Brain microvascular endothelial cell (primary cell): ENCODE results near the gene IDH3A.

Experiments
- DNase-seq: peaks from one replicate; pipeline ENCODE4 v3.0.0-alpha.2; 2020
- H3K27ac ChIP-seq: fragments of 250-450 bp; sonication (Bioruptor Pico); 2 replicates; pipeline ENCODE4 v1.5.1; 2020; ENCODE audit warnings: mild to moderate bottlenecking, moderate library complexity
- H3K27me3 ChIP-seq: fragments of 250-450 bp; sonication (Bioruptor Pico); replicated peaks from 2 replicates; pipeline ENCODE4 v1.5.1; 2020; ENCODE audit warnings: mild to moderate bottlenecking
- H3K36me3 ChIP-seq: fragments of 250-450 bp; sonication (Bioruptor Pico); replicated peaks from 2 replicates; pipeline ENCODE4 v1.5.1; 2020; ENCODE audit warnings: mild to moderate bottlenecking
- H3K4me3 ChIP-seq: 2 replicates; pipeline ENCODE4 v1.5.1; 2011; ENCODE audit warnings: low read depth, mild to moderate bottlenecking, control low read depth, low read length, moderate library complexity
- CTCF ChIP-seq: IDR thresholded peaks from 2 replicates; pipeline ENCODE4 v1.5.1; 2011; ENCODE audit warnings: low read depth, mild to moderate bottlenecking, moderate library complexity, low read length, control low read depth, inconsistent platforms; ENCODE audit errors: missing control alignments
- in situ Hi-C: cut with HindIII; loops from 2 replicates; pipeline ENCODE4 v1.10.0; 2017; ENCODE audit warnings: low sequenced_read_pairs, low pct_ligation_motif_present

IDH3A gene

GRCh38 chr15:78207641-78208340 lies 58.6 kb downstream of the IDH3A start:
- no peak for TF ChIP-seq CTCF
- DNase-seq, result no peak
- H3K27ac ChIP-seq, result no peak overlapping the region
- in situ Hi-C loops, result no loop called here
- H3K36me3 ChIP-seq, result no peaks in the 10 kb centered on the region
- no peaks in the 10 kb centered on the region for H3K27me3 ChIP-seq
- H3K4me3 ChIP-seq, result no peak overlapping the region

- no peak overlapping the region for H3K27ac ChIP-seq
- no peak overlapping the region for H3K4me3 ChIP-seq
- no peak for TF ChIP-seq CTCF
- H3K27me3 ChIP-seq, result no peaks in the 10 kb centered on the region
- H3K36me3 ChIP-seq, result no peaks in the 10 kb centered on the region
- in situ Hi-C loops, result no loop called here
- no peak for DNase-seq
These were observed 59.2 kb downstream of the IDH3A start for GRCh38 chr15:78208341-78208844.

- H3K27me3 ChIP-seq, result no peaks in the 10 kb centered on the region
- no peak for DNase-seq
- H3K27ac ChIP-seq, result no peak overlapping the region
- in situ Hi-C loops, result no loop called here
- TF ChIP-seq CTCF, result no peak
- no peak overlapping the region for H3K4me3 ChIP-seq
- H3K36me3 ChIP-seq, result no peaks in the 10 kb centered on the region
These were observed 59.9 kb downstream of the IDH3A start for GRCh38 chr15:78208887-78209645.

- TF ChIP-seq CTCF, result no peak
- in situ Hi-C loops, result no loop called here
- DNase-seq, result no peak
These were observed 60.6 kb downstream of the IDH3A start for GRCh38 chr15:78209646-78210348.

GRCh38 chr15:78210349-78210717 lies 61.2 kb downstream of the IDH3A start:
- no peak for TF ChIP-seq CTCF
- no peak for DNase-seq
- no peaks in the 10 kb centered on the region for H3K36me3 ChIP-seq
- no peak overlapping the region for H3K4me3 ChIP-seq
- H3K27ac ChIP-seq, result no peak overlapping the region
- H3K27me3 ChIP-seq, result no peaks in the 10 kb centered on the region
- in situ Hi-C loops, result no loop called here

More at GRCh38 chr15:78209646-78210348, 60.6 kb downstream of the IDH3A start:
- H3K27me3 ChIP-seq, result no peaks in the 10 kb centered on the region
- H3K4me3 ChIP-seq, result no peak overlapping the region
- no peak overlapping the region for H3K27ac ChIP-seq
- no peaks in the 10 kb centered on the region for H3K36me3 ChIP-seq
